GM23338 (cell line): ENCODE results near the gene BNC2. TPM values are rescaled to one million over a fixed set of nuclear protein-coding genes. Genes with fewer than 3 reads are reported as not detected.

Experiments
- ATAC-seq: fragments of 200-7000 bp; cut with Tn5 transposase; 3 replicates; pipeline ENCODE4 v1.9.1; 2020
- DNase-seq: peaks from one replicate; pipeline ENCODE4 v3.0.0-alpha.2; 2015; ENCODE audit warnings: low spot score
- H2AFZ ChIP-seq: fragments of 200-600 bp; sonication (generic); 2 replicates; pipeline ENCODE4 v1.8.0; 2016; ENCODE audit warnings: antibody characterized with exemption, mild to moderate bottlenecking, moderate library complexity
- H3F3A ChIP-seq: fragments of 200-600 bp; sonication (generic); replicated peaks from 2 replicates; pipeline ENCODE4 v1.8.0; 2017; ENCODE audit warnings: antibody characterized with exemption, mixed run types, low read depth
- H3K27ac ChIP-seq: fragments of 200-600 bp; sonication (generic); 2 replicates; pipeline ENCODE4 v1.6.1; 2016; ENCODE audit warnings: low read depth
- H3K27me3 ChIP-seq: fragments of 200-600 bp; sonication (generic); 2 replicates; pipeline ENCODE4 v1.8.0; 2016; ENCODE audit warnings: mild to moderate bottlenecking, mixed run types, moderate library complexity; ENCODE audit not compliant: insufficient read depth
- H3K36me3 ChIP-seq: fragments of 200-600 bp; sonication (generic); 2 replicates; pipeline ENCODE4 v1.8.0; 2016; ENCODE audit warnings: mild to moderate bottlenecking; ENCODE audit not compliant: insufficient read depth
- H3K4me1 ChIP-seq: fragments of 200-600 bp; sonication (generic); 2 replicates; pipeline ENCODE4 v1.8.0; 2016; ENCODE audit warnings: mild to moderate bottlenecking, moderate library complexity; ENCODE audit not compliant: insufficient read depth
- H3K4me2 ChIP-seq: fragments of 200-600 bp; sonication (generic); 2 replicates; pipeline ENCODE4 v1.7.1; 2017; ENCODE audit warnings: mixed run types
- H3K4me3 ChIP-seq: fragments of 200-600 bp; sonication (generic); 2 replicates; pipeline ENCODE4 v1.6.1; 2016; ENCODE audit warnings: mixed run types
- H3K79me2 ChIP-seq: fragments of 200-600 bp; sonication (generic); replicated peaks from 2 replicates; pipeline ENCODE4 v1.8.0; 2017; ENCODE audit warnings: mild to moderate bottlenecking; ENCODE audit not compliant: insufficient read depth
- H3K9me2 ChIP-seq: fragments of 200-600 bp; sonication (generic); 2 replicates; pipeline ENCODE4 v1.8.0; 2017; ENCODE audit not compliant: insufficient read depth
- H4K20me1 ChIP-seq: fragments of 200-600 bp; sonication (generic); replicated peaks from 2 replicates; pipeline ENCODE4 v1.8.0; 2017; ENCODE audit warnings: mild to moderate bottlenecking; ENCODE audit not compliant: insufficient read depth
- H3K27ac Mint-ChIP-seq: 2 replicates; pipeline ENCODE4 v1.8.0; 2020; ENCODE audit warnings: inconsistent platforms, mild to moderate bottlenecking, moderate library complexity, mixed read lengths
- H3K27me3 Mint-ChIP-seq: 3 replicates; pipeline ENCODE4 v1.8.0; 2022; ENCODE audit warnings: low read depth, mild to moderate bottlenecking, moderate library complexity, mixed read lengths, inconsistent platforms; ENCODE audit not compliant: insufficient read depth, poor library complexity
- H3K36me3 Mint-ChIP-seq: 3 replicates; pipeline ENCODE4 v1.8.0; 2021; ENCODE audit warnings: low read depth, mild to moderate bottlenecking, inconsistent platforms, moderate library complexity, mixed read lengths
- H3K4me1 Mint-ChIP-seq: 3 replicates; pipeline ENCODE4 v1.8.0; 2020; ENCODE audit warnings: mild to moderate bottlenecking, inconsistent platforms, mixed read lengths
- H3K4me3 Mint-ChIP-seq: 3 replicates; pipeline ENCODE4 v1.8.0; 2021; ENCODE audit warnings: moderate library complexity, mild to moderate bottlenecking, inconsistent platforms, mixed read lengths
- H3K9me3 Mint-ChIP-seq: 3 replicates; pipeline ENCODE4 v1.8.0; 2020; ENCODE audit warnings: moderate library complexity, mild to moderate bottlenecking, inconsistent platforms, mixed read lengths
- CREB1 ChIP-seq: fragments of 250-450 bp; sonication (Bioruptor Pico); IDR thresholded peaks from 2 replicates; pipeline ENCODE4 v1.5.0; 2020; ENCODE audit warnings: low read depth, mild to moderate bottlenecking, moderate library complexity
- CTCF ChIP-seq, 2 experiments: fragments of 200-600 bp in 1 of 2; sonication (generic) in 1 of 2; conservative IDR thresholded peaks; 2 replicates each; pipeline versions ENCODE4 v1.5.1 to v1.6.1; 2016 to 2017; ENCODE audit warnings: antibody characterized with exemption in 2 of 2, low read depth in 2 of 2, mild to moderate bottlenecking in 2 of 2, moderate library complexity in 1 of 2
- ETS1 ChIP-seq: IDR thresholded peaks from 2 replicates; pipeline ENCODE4 v1.6.1; 2016; ENCODE audit warnings: antibody characterized with exemption
- EZH2 ChIP-seq: fragments of 200-600 bp; sonication (generic); IDR thresholded peaks from one replicate; pipeline ENCODE4 v1.8.0; 2017; ENCODE audit warnings: antibody characterized with exemption, mild to moderate bottlenecking, low read depth; ENCODE audit not compliant: unreplicated experiment
- JUNB ChIP-seq: IDR thresholded peaks from one replicate; pipeline ENCODE4 v1.6.1; 2016; ENCODE audit warnings: antibody characterized with exemption; ENCODE audit not compliant: unreplicated experiment
- NANOG ChIP-seq: IDR thresholded peaks from 2 replicates; pipeline ENCODE4 v1.6.1; 2016; ENCODE audit warnings: antibody characterized with exemption, borderline replicate concordance
- POLR2AphosphoS5 ChIP-seq: IDR thresholded peaks from 2 replicates; pipeline ENCODE4 v1.6.1; 2016; ENCODE audit warnings: antibody characterized with exemption, low read depth
- REST ChIP-seq: IDR thresholded peaks from one replicate; pipeline ENCODE4 v1.6.1; 2018; ENCODE audit warnings: antibody characterized with exemption; ENCODE audit not compliant: unreplicated experiment
- STAT1 ChIP-seq: IDR thresholded peaks from one replicate; pipeline ENCODE4 v1.6.1; 2016; ENCODE audit warnings: antibody characterized with exemption; ENCODE audit not compliant: unreplicated experiment
- ZNF114 ChIP-seq: fragments of 250-450 bp; sonication (Bioruptor Pico); IDR thresholded peaks from 2 replicates; pipeline ENCODE4 v1.5.0; 2020; ENCODE audit warnings: mild to moderate bottlenecking, moderate library complexity
- ZNF331 ChIP-seq: fragments of 250-450 bp; sonication (Bioruptor Pico); IDR thresholded peaks from 2 replicates; pipeline ENCODE4 v1.5.0; 2020; ENCODE audit warnings: low read depth, mild to moderate bottlenecking, moderate library complexity
- polyA plus RNA-seq: library from polyadenylated mRNA; unstranded; fragments of >200 nt; fragmentation: Nextera tagmentation; extraction: Ambion mirVana; gene quantifications from 2 replicates; pipeline ENCODE4 v1.2.1, GENCODE V29; 2016
- total RNA-seq: library from RNA; depleted of rRNA; stranded (reverse); fragments of >200 nt; shearing (Covaris generic); gene quantifications from 2 replicates; pipeline ENCODE4 v1.2.3, GENCODE V29; 2014

BNC2 gene
- total and polyA plus RNA-seq, 2 experiments from 2014 or later: 12.7 to 13.2 TPM

- TF ChIP-seq CTCF (conservative IDR thresholded peaks at IDR 0.05; ENCODE audit: low read depth in 2 of 2): no peak
Measured at GRCh38 chr9:16401701-16402100, 468.8 kb downstream of the BNC2 start (continued).

GRCh38 chr9:16398691-16399090, 471.8 kb downstream of the BNC2 start:
- H3K27ac ChIP-seq: no peak overlapping the region
- no peaks in the 10 kb centered on the region for H3K36me3 Mint-ChIP-seq
- no peaks in the 10 kb centered on the region for H3K27me3 Mint-ChIP-seq
- H3K27me3 ChIP-seq: no peaks in the 10 kb centered on the region
- H3K27ac Mint-ChIP-seq: no peak overlapping the region
- no peak for ATAC-seq
- peaks cover 3% of the 10 kb centered on the region; the same call in 2 of the 3 replicates for H3K9me3 Mint-ChIP-seq
- peaks cover under 1% of the 10 kb centered on the region; the same call in 1 of the 2 replicates for H3K9me2 ChIP-seq
- no peak overlapping the region for H3K4me3 Mint-ChIP-seq
- no peaks in the 10 kb centered on the region for H3K4me1 ChIP-seq
- H3K4me1 Mint-ChIP-seq: peaks cover 3% of the 10 kb centered on the region; the same call in 1 of the 3 replicates
- H4K20me1 ChIP-seq: no peaks in the 10 kb centered on the region
- H3K36me3 ChIP-seq: no peaks in the 10 kb centered on the region
- DNase-seq: no peak
- H2AFZ ChIP-seq: no peak overlapping the region
- no peaks in the 10 kb centered on the region for H3K79me2 ChIP-seq
- H3K4me3 ChIP-seq: no peak overlapping the region
- H3F3A ChIP-seq: no peaks in the 10 kb centered on the region
- no peak overlapping the region for H3K4me2 ChIP-seq
- no peak for TF ChIP-seq EZH2
- TF ChIP-seq NANOG: no peak
- no peak for TF ChIP-seq REST
- no peak for TF ChIP-seq ZNF331 (CRISPR knock-in tag)
- TF ChIP-seq ETS1: no peak
- no peak for TF ChIP-seq CTCF (conservative IDR thresholded peaks at IDR 0.05; ENCODE audit: low read depth in 2 of 2)
- TF ChIP-seq STAT1: no peak
- no peak for TF ChIP-seq ZNF114 (CRISPR knock-in tag)
- no peak for TF ChIP-seq CREB1
- no peak for TF ChIP-seq JUNB
- no peak for TF ChIP-seq POLR2AphosphoS5
